Measurements from ENCODE around the gene PCTP. TPM values are rescaled to one million over a fixed set of nuclear protein-coding genes. Genes with fewer than 3 reads are reported as not detected.

Gene PCTP
- total and polyA plus RNA-seq, 7 experiments from 2014 or later, result 1.2 to 7.4 (median 3.2) TPM

DNA sequence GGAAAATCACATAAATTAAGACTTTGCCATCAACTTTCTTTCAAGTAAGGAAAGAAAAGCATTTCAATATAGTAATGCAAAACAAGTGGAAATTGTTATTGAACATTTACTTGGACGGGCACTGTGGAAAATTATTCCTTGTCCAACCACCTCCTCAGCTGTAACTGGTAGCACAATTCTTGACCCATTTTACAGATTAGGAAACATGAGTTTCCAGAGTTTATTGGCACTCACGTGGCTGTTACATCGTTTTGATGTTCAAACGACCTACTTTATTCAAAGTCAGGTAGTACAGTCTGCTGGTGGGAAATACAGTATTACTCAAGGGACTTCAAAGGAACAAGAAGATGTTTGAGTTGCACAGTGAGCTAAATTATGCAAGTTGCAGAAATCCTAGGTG, 866 bp upstream of the PCTP start:
- H3K4me1 Mint-ChIP-seq, result peaks cover 7 to 26% (median 19%) of the 10 kb centered on the region in 7 donors
- no peak overlapping the region for H3K4me3 ChIP-seq (ENCODE audit: low read length)
- H3K9me3 ChIP-seq (ENCODE audit: control insufficient read depth in 2 of 3, low read length in 3 of 3), result no peaks in the 10 kb centered on the region
- intact Hi-C loops (cut with micrococcal nuclease), result loop anchor here (1.0 to 10.0 kb wide), 4 partner anchors 327 to 1082 kb away; partner anchors contain the start of genes C17orf67 (in 1 of the 2), DGKE (in 1 of the 2), HLF (in 1 of the 2) and MMD (in 1 of the 2)
- CTCF ChIA-PET, result no interaction called here
- H3K27ac ChIP-seq (ENCODE audit: low read depth, low read length), result no peak overlapping the region
- H3K27ac Mint-ChIP-seq, result peak overlapping the region in 1 of 9 donors; percentile 18
- H3K36me3 Mint-ChIP-seq, result peaks cover 0 to 6% (median 0%) of the 10 kb centered on the region in 5 donors
- DNase-seq (no peak), ATAC-seq (no peak)
- peaks cover 26 to 46% (median 29%) of the 10 kb centered on the region in 5 donors for H3K27me3 Mint-ChIP-seq
- H3K27me3 ChIP-seq (ENCODE audit: control insufficient read depth in 2 of 2, insufficient read depth in 2 of 2, low read length in 2 of 2), result no peaks in the 10 kb centered on the region
- peak overlapping the region in 9 of 10 donors; percentile 72 to 89 (median 85) for H3K4me3 Mint-ChIP-seq
- POLR2A ChIA-PET, result no interaction called here
- H3K4me1 ChIP-seq (ENCODE audit: control insufficient read depth in 2 of 2, insufficient read depth in 2 of 2, low read length in 2 of 2), result peaks cover 0 to 5% of the 10 kb centered on the region in 2 donors
- peaks cover 0 to 5% (median 0%) of the 10 kb centered on the region in 3 experiments for H3K36me3 ChIP-seq (ENCODE audit: control insufficient read depth in 2 of 3, insufficient read depth in 3 of 3, low read length in 3 of 3)
- no peaks in the 10 kb centered on the region for H3K9me3 Mint-ChIP-seq

DNA sequence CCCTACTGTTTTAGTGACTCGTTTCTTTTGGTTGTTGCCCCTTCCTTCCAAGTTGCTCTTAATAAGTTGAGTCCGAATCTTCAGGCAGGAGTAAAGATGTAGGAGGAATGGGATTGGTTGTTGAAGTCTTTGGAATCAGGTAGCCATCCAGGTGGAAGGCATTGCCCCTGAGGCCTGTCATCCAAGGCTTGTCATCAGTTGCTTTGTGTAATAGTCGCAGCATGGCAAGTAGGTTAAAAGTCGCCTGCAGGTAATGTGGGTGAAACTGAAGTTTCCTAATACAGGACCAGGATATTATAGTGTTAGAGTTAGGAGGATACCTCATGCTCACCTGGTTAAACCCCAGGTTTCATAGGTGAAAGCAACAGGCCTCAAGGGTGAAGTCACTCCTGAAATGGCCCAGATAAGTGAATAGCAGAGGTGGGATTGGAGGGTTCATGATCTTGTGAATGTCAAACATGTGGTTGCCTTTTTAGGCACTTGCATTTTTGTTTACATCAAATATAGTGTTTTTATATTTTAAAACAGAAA, 934 bp downstream of the PCTP start:
- H3K4me1 Mint-ChIP-seq, result peaks cover 7 to 26% (median 19%) of the 10 kb centered on the region in 7 donors
- POLR2A ChIA-PET, result no interaction called here
- H3K9me3 Mint-ChIP-seq, result no peaks in the 10 kb centered on the region
- DNase-seq, result peak in 1 of 9 donors; percentile 2
- peak overlapping the region; percentile 72 to 90 (median 86) for H3K4me3 Mint-ChIP-seq
- H3K27me3 Mint-ChIP-seq, result peaks cover 12 to 31% (median 14%) of the 10 kb centered on the region in 5 donors
- no peaks in the 10 kb centered on the region for H3K9me3 ChIP-seq (ENCODE audit: control insufficient read depth in 2 of 3, low read length in 3 of 3)
- CTCF ChIA-PET, result no interaction called here
- peaks cover 0 to 5% of the 10 kb centered on the region in 2 donors for H3K4me1 ChIP-seq (ENCODE audit: control insufficient read depth in 2 of 2, insufficient read depth in 2 of 2, low read length in 2 of 2)
- H3K4me3 ChIP-seq (ENCODE audit: low read length), result peak overlapping the region; percentile 71
- H3K36me3 Mint-ChIP-seq, result peaks cover 0 to 8% (median 0%) of the 10 kb centered on the region in 5 donors
- H3K27ac Mint-ChIP-seq, result peak overlapping the region; percentile 11 to 89 (median 39)
- peaks cover 0 to 5% (median 0%) of the 10 kb centered on the region in 3 experiments for H3K36me3 ChIP-seq (ENCODE audit: control insufficient read depth in 2 of 3, insufficient read depth in 3 of 3, low read length in 3 of 3)
- ATAC-seq, result no peak
- no peaks in the 10 kb centered on the region for H3K27me3 ChIP-seq (ENCODE audit: control insufficient read depth in 2 of 2, insufficient read depth in 2 of 2, low read length in 2 of 2)
- intact Hi-C loops (cut with micrococcal nuclease), result loop anchor here (1.0 to 10.0 kb wide), 4 partner anchors 329 to 1081 kb away; partner anchors contain the start of genes C17orf67 (in 1 of the 2), COX11 (in 1 of the 2), DGKE (in 1 of the 2) and HLF (in 1 of the 2)
- peak overlapping the region; percentile 52 for H3K27ac ChIP-seq (ENCODE audit: low read depth, low read length)

DNA sequence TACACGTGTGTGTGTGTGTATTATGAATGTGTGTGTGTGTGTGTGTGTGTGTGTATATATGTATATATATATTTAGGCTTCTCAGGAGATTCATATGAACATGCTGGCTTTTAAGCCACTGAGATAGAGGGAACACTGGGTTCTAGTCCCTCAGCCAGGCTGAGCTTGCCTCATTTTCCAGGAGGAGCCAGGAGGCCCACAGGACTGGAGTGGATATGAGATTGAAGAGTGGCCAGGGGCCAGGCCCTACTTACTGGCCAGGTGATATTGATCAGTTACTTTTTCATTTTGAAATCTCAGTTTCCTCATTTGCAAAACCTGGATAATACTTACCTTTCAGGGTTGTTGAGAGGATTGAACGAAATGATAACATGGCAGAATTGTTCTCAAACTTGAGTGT, 5.8 kb downstream of the PCTP start:
- no peak for ATAC-seq
- no peaks in the 10 kb centered on the region for H3K9me3 Mint-ChIP-seq
- H3K4me1 Mint-ChIP-seq, result peaks cover 4 to 13% (median 7%) of the 10 kb centered on the region in 7 donors
- H3K27ac Mint-ChIP-seq, result no peak overlapping the region
- CTCF ChIA-PET, result no interaction called here
- no peaks in the 10 kb centered on the region for H3K9me3 ChIP-seq (ENCODE audit: control insufficient read depth in 2 of 3, low read length in 3 of 3)
- H3K4me3 ChIP-seq (ENCODE audit: low read length), result no peak overlapping the region
- peaks cover 0 to 3% of the 10 kb centered on the region in 2 donors for H3K4me1 ChIP-seq (ENCODE audit: control insufficient read depth in 2 of 2, insufficient read depth in 2 of 2, low read length in 2 of 2)
- H3K36me3 ChIP-seq (ENCODE audit: control insufficient read depth in 2 of 3, insufficient read depth in 3 of 3, low read length in 3 of 3), result no peaks in the 10 kb centered on the region
- POLR2A ChIA-PET, result no interaction called here
- H3K27me3 ChIP-seq (ENCODE audit: control insufficient read depth in 2 of 2, insufficient read depth in 2 of 2, low read length in 2 of 2), result no peaks in the 10 kb centered on the region
- intact Hi-C loops (cut with micrococcal nuclease), result loop anchor here in 1 of 2 donors (10.0 kb wide), 1 partner anchor 492 kb away; the partner anchor contains the start of gene HLF
- DNase-seq, result no peak
- no peak overlapping the region for H3K4me3 Mint-ChIP-seq
- H3K27ac ChIP-seq (ENCODE audit: low read depth, low read length), result no peak overlapping the region
- H3K27me3 Mint-ChIP-seq, result no peaks in the 10 kb centered on the region
- peaks cover 0 to 8% (median 0%) of the 10 kb centered on the region in 5 donors for H3K36me3 Mint-ChIP-seq

DNA sequence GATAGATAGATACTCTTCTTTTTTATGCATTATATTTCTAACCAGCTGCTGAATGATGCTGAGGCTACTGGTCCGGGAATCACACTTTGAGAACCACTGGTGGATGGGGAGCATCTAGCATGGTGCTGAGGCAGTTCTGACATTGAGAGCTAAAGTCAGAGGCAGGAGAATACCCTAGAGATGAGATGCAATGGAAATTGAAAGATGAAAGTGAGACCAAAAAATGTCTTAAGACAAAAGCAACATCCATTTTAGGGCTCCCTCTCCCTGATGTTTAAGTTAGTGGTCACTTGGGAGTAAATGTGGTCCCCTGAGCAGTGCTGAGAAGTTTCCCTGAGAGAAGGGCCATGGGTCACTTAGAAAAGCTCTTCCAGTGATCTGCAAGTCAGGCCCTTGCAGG, 6.8 kb downstream of the PCTP start:
- no peak for ATAC-seq
- Histone ChIP-seq H3K27me3 (ENCODE audit: control insufficient read depth in 2 of 2, insufficient read depth in 2 of 2, low read length in 2 of 2) (no peaks in the 10 kb centered on the region), H3K4me3 (ENCODE audit: low read length) (no peak overlapping the region), H3K9me3 (ENCODE audit: control insufficient read depth in 2 of 3, low read length in 3 of 3) (no peaks in the 10 kb centered on the region), H3K36me3 (ENCODE audit: control insufficient read depth in 2 of 3, insufficient read depth in 3 of 3, low read length in 3 of 3) (no peaks in the 10 kb centered on the region), H3K4me1 (ENCODE audit: control insufficient read depth in 2 of 2, insufficient read depth in 2 of 2, low read length in 2 of 2) (no peaks in the 10 kb centered on the region), H3K27ac (ENCODE audit: low read depth, low read length) (no peak overlapping the region)
- CTCF ChIA-PET, result no interaction called here
- Mint-ChIP-seq H3K27ac (peak overlapping the region in 1 of 9 donors; percentile 70), H3K9me3 (no peaks in the 10 kb centered on the region), H3K27me3 (no peaks in the 10 kb centered on the region), H3K4me3 (no peak overlapping the region), H3K36me3 (peaks cover 0 to 8% (median 0%) of the 10 kb centered on the region in 5 donors), H3K4me1 (peaks cover 0 to 7% (median 4%) of the 10 kb centered on the region in 7 donors)
- DNase-seq, result no peak
- intact Hi-C loops (cut with micrococcal nuclease), result loop anchor here in 1 of 2 donors (10.0 kb wide), 1 partner anchor 493 kb away; the partner anchor contains the start of gene HLF
- POLR2A ChIA-PET, result no interaction called here

DNA sequence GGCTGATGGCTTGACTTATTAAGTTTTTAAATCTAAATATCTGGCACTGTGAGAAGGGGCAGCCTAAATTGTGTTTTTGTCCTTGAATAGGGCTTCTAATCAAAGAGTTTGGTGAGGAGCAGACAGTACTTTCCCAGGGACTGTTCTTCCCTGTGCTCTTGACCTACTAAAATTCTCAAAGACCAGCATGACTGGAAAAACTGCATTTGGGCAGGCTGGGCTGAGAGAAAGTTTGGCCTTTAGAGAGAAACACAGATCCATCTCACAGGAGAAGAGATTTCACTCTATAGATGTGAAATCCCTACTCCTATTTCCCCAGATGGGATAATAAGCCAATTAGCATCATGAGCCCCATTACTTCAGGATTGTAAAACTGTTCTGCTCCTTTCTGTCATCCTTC, 7.3 kb downstream of the PCTP start:
- no peaks in the 10 kb centered on the region for H3K9me3 Mint-ChIP-seq
- intact Hi-C loops (cut with micrococcal nuclease), result loop anchor here in 1 of 2 donors (10.0 kb wide), 1 partner anchor 493 kb away; the partner anchor contains the start of gene HLF
- peaks cover 0 to 8% (median 0%) of the 10 kb centered on the region in 5 donors for H3K36me3 Mint-ChIP-seq
- ATAC-seq (no peak), DNase-seq (no peak)
- no peaks in the 10 kb centered on the region for H3K9me3 ChIP-seq (ENCODE audit: control insufficient read depth in 2 of 3, low read length in 3 of 3)
- ChIA-PET CTCF (interaction anchor here (0.6 kb wide), 1 partner anchor 522 kb away, joined by 3 read pairs; no protein-coding TSS in a partner anchor), POLR2A (no interaction called here)
- no peak overlapping the region for H3K4me3 Mint-ChIP-seq
- no peak overlapping the region for H3K27ac Mint-ChIP-seq
- no peaks in the 10 kb centered on the region for H3K4me1 ChIP-seq (ENCODE audit: control insufficient read depth in 2 of 2, insufficient read depth in 2 of 2, low read length in 2 of 2)
- no peak overlapping the region for H3K4me3 ChIP-seq (ENCODE audit: low read length)
- H3K36me3 ChIP-seq (ENCODE audit: control insufficient read depth in 2 of 3, insufficient read depth in 3 of 3, low read length in 3 of 3), result no peaks in the 10 kb centered on the region
- no peaks in the 10 kb centered on the region for H3K27me3 ChIP-seq (ENCODE audit: control insufficient read depth in 2 of 2, insufficient read depth in 2 of 2, low read length in 2 of 2)
- no peak overlapping the region for H3K27ac ChIP-seq (ENCODE audit: low read depth, low read length)
- H3K27me3 Mint-ChIP-seq, result no peaks in the 10 kb centered on the region
- H3K4me1 Mint-ChIP-seq, result peaks cover 0 to 5% (median under 1%) of the 10 kb centered on the region in 7 donors

DNA sequence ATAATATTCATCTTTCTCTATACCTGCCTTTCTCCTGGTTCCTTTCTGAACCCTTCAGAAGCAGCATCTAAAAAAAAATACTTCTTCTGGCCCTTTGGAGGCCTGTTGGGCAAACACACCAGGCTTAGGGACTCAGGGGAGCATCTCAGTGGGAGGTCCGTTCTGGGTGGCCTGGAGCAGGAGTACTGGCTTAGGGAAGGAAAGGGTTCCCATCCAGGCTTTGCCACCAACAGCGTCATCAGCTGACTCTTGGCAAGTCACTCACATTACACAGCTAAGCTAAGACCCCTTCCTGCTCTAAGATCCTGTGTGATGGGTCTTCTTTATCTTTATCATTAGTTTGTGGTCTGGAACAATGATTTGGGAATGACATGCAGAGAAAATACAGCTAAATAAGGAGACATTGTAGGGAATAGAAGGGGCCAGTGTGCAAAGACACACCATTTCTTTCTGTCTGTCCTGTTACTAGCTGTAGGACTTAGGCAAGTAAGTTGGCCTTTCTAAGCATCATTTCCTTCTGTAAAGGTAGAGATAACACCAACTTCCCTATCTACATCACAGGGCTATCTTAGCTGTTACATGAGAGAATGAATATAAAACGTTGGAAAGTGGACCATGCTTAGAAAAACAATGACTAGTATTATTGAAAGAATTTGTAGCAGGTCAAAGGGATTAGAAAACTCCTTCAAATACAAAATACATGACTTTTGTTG, 9.9 kb downstream of the PCTP start:
- ATAC-seq (no peak), DNase-seq (no peak)
- Mint-ChIP-seq H3K4me3 (no peak overlapping the region), H3K9me3 (peaks cover 0 to 3% (median 0%) of the 10 kb centered on the region in 11 donors), H3K27ac (no peak overlapping the region), H3K4me1 (peaks cover 0 to 6% (median 0%) of the 10 kb centered on the region in 7 donors), H3K36me3 (peaks cover 0 to 9% (median 0%) of the 10 kb centered on the region in 5 donors), H3K27me3 (no peaks in the 10 kb centered on the region)
- Histone ChIP-seq H3K27ac (ENCODE audit: low read depth, low read length) (no peak overlapping the region), H3K36me3 (ENCODE audit: control insufficient read depth in 2 of 3, insufficient read depth in 3 of 3, low read length in 3 of 3) (no peaks in the 10 kb centered on the region), H3K4me3 (ENCODE audit: low read length) (no peak overlapping the region), H3K9me3 (ENCODE audit: control insufficient read depth in 2 of 3, low read length in 3 of 3) (no peaks in the 10 kb centered on the region), H3K4me1 (ENCODE audit: control insufficient read depth in 2 of 2, insufficient read depth in 2 of 2, low read length in 2 of 2) (no peaks in the 10 kb centered on the region), H3K27me3 (ENCODE audit: control insufficient read depth in 2 of 2, insufficient read depth in 2 of 2, low read length in 2 of 2) (no peaks in the 10 kb centered on the region)
- POLR2A ChIA-PET, result no interaction called here
- CTCF ChIA-PET, result interaction anchor here (0.8 kb wide), 1 partner anchor 234 kb away, joined by 3 read pairs; no protein-coding TSS in a partner anchor
- intact Hi-C loops (cut with micrococcal nuclease), result no loop called here
